Panc1 (cell line): ENCODE results near the gene NAV1. TPM values are rescaled to one million over a fixed set of nuclear protein-coding genes. Genes with fewer than 3 reads are reported as not detected.

Source experiments
- ATAC-seq: fragments of 200-7000 bp; cut with Tn5 transposase; 2 replicates; pipeline ENCODE4 v1.9.1; 2020; ENCODE audit warnings: mild to moderate bottlenecking, moderate library complexity
- BruUV-seq: library from RNA; stranded (reverse); fragments of 400-500 nt; replicated peaks from 2 replicates; lab custom pipeline; 2021; lab: Mats Ljungman, UMichigan
- CTCF ChIA-PET: fragments of 300-600 bp; sonication (Branson Sonifier 250); formaldehyde crosslinking; loops from one replicate; lab custom pipeline; 2022; ENCODE audit warnings: antibody characterized with exemption; lab: Charles Lee
- POLR2A ChIA-PET: fragments of 300-600 bp; sonication (Branson Sonifier 250); formaldehyde crosslinking; loops from one replicate; lab custom pipeline; 2022; ENCODE audit warnings: antibody characterized with exemption; lab: Charles Lee
- DNase-seq: peaks from one replicate; pipeline ENCODE4 v3.0.0-alpha.2; 2010; ENCODE audit warnings: low read depth, low spot score
- H3K27ac ChIP-seq: 2 replicates; pipeline ENCODE4 v1.5.1; 2011; ENCODE audit warnings: mild to moderate bottlenecking, low read length, inconsistent platforms
- H3K27me3 ChIP-seq: fragments of 200-500 bp; sonication (Bioruptor generic); 2 replicates; pipeline ENCODE4 v1.6.0; 2014; ENCODE audit warnings: low read length, inconsistent platforms; ENCODE audit not compliant: control insufficient read depth, insufficient read depth
- H3K36me3 ChIP-seq: fragments of 200-500 bp; sonication (Bioruptor generic); 2 replicates; pipeline ENCODE4 v1.5.1; 2014; ENCODE audit warnings: inconsistent platforms, mild to moderate bottlenecking, low read length, moderate library complexity; ENCODE audit not compliant: control insufficient read depth, insufficient read depth
- H3K4me1 ChIP-seq: 2 replicates; pipeline ENCODE4 v1.5.1; 2011; ENCODE audit warnings: inconsistent platforms, mild to moderate bottlenecking, low read length, moderate library complexity; ENCODE audit not compliant: control insufficient read depth, insufficient read depth
- H3K4me3 ChIP-seq, 2 experiments: 2 replicates each; pipeline ENCODE4 v1.5.1; 2011 to 2012; ENCODE audit warnings: low read depth in 2 of 2, low read length in 2 of 2, mild to moderate bottlenecking in 2 of 2, inconsistent platforms in 1 of 2, moderate library complexity in 1 of 2
- H3K9me3 ChIP-seq: fragments of 200-500 bp; sonication (Bioruptor generic); 2 replicates; pipeline ENCODE4 v1.5.1; 2014; ENCODE audit warnings: low read depth, mild to moderate bottlenecking, inconsistent platforms, low read length, moderate library complexity; ENCODE audit not compliant: control insufficient read depth, insufficient read depth
- CTCF ChIP-seq: fragments of 450-650 bp; IDR thresholded peaks from 2 replicates; pipeline ENCODE4 v1.5.1; 2017; ENCODE audit warnings: mild to moderate bottlenecking
- POLR2AphosphoS5 ChIP-seq: IDR thresholded peaks from 2 replicates; pipeline ENCODE4 v1.6.1; 2012; ENCODE audit warnings: mild to moderate bottlenecking, low read depth, low read length, moderate library complexity
- REST ChIP-seq, 2 experiments: IDR thresholded peaks; 2 replicates each; pipeline ENCODE4 v1.6.1; 2011 to 2012; ENCODE audit warnings: low read depth in 2 of 2, control low read depth in 1 of 2, low read length in 1 of 2, mild to moderate bottlenecking in 1 of 2, moderate library complexity in 1 of 2; ENCODE audit not compliant: insufficient read depth in 1 of 2
- SIN3A ChIP-seq: IDR thresholded peaks from 2 replicates; pipeline ENCODE4 v1.6.1; 2012; ENCODE audit warnings: low read depth, mild to moderate bottlenecking, low read length, moderate library complexity, borderline replicate concordance; ENCODE audit not compliant: insufficient read depth
- TCF7L2 ChIP-seq: IDR thresholded peaks from 2 replicates; pipeline ENCODE4 v1.6.1; 2011; ENCODE audit warnings: mild to moderate bottlenecking, low read depth, low read length, inconsistent platforms
- in situ Hi-C: cut with HindIII; loops from 2 replicates; pipeline ENCODE4 v1.10.0; 2016; ENCODE audit warnings: low sequenced_read_pairs, low pct_unique_long_range_greater_than_20kb
- intact Hi-C: fragments of 100-400 bp; cut with micrococcal nuclease; formaldehyde crosslinking; loops from one replicate; pipeline ENCODE4 v1.10.0; 2022; ENCODE audit not compliant: unreplicated experiment
- total RNA-seq: library from RNA; stranded (reverse); gene quantifications from one replicate; pipeline ENCODE4 v1.2.1, GENCODE V29; 2021; ENCODE audit not compliant: unreplicated experiment

The NAV1 gene
- total RNA-seq, 1 experiment from 2014 or later: 29.0 TPM

DNA sequence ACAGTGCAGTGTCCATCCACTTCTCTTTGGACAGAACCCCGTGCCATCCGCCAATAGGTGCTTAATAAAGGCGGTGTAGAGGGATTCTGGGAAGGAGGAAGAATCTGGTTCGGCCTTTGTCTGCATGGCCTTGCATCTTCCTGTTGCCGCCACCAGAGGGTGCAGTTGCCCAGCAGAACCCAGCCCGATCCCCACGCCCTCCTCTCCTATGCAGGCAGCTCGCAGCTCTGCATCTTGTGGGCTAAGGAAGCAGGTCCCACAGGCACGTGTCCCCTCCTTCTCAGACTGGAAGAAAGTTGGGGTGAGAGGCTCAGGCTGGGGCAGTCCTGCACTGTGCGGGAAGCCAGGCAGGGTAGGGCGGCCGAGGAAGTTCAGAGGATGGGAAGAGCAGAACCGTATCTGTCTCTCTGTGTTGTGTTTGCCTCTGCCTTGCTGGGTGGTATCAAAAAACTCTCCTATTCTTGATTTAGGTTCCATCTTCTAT, 20.8 kb downstream of the NAV1 start:
- TF ChIP-seq CTCF: peak; percentile 92
- TF ChIP-seq POLR2AphosphoS5: no peak
- peak in 1 of 2 experiments; percentile 66; a peak in 1 of 4 replicates for TF ChIP-seq REST (IDR thresholded peaks at IDR 0.05; ENCODE audit: insufficient read depth in 1 of 2, low read depth in 2 of 2, low read length in 1 of 2)
- TF ChIP-seq SIN3A: no peak
- peak; percentile 63 for DNase-seq
- H3K27ac ChIP-seq: no peak overlapping the region
- ATAC-seq: peak; percentile 98
- CTCF ChIA-PET: interaction anchor here (0.6 to 2.6 kb wide), 7 partner anchors 13 to 235 kb away, joined by 3 to 21 read pairs (median 4); no protein-coding TSS in a partner anchor
- in situ Hi-C loops (no loop called here), intact Hi-C loops (loop anchor here (1.0 kb wide), 2 partner anchors 145 to 234 kb away; no protein-coding TSS in a partner anchor)
- no peaks in the 10 kb centered on the region for H3K27me3 ChIP-seq
- POLR2A ChIA-PET: no interaction called here
- H3K4me1 ChIP-seq: no peaks in the 10 kb centered on the region
- no TSS peak for BruUV-seq
- H3K9me3 ChIP-seq: no peaks in the 10 kb centered on the region
- no peak overlapping the region for H3K4me3 ChIP-seq
- no peaks in the 10 kb centered on the region for H3K36me3 ChIP-seq

DNA sequence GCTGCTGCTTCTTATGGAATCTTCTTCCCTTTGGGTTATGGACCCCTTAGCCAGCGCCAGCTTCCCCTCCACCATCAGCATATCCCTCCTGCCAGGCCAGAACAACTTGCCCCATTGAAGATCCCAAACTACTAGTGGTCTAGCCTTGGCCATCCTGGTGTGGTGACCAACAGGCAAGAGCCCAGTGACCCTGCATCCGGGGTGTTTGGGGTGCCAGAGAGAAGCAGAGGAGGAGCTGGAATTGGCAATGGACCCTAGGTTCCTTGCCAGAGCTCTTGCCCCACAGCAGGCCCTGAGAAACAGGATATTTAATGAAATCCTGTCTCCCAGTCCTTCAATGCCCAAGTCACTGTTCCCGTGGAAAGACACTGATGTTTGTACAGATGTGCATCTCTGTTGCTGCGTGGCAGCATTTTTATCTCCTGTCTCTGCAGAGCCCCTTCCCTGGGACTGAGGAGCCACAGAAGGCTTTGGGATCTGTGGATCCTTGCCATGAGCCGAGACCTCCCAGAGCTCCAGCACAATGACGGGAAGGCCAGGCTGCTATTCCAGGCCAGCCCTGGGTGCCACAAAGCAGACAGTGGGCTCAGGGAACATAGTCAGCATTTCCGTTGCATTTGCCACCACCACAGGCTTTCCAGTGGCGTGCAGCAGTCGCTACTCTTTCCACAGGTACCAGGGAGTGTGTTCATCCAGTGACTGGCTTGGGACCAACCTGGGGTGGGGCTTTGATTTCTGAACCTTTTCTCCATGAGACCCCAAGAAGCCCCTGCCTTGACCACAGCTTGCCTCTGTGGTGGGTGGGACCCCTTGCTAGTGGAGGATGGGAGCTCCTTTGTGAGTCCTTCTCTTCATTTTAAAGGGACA, 21.6 kb downstream of the NAV1 start:
- Histone ChIP-seq H3K27me3 (no peaks in the 10 kb centered on the region), H3K4me1 (no peaks in the 10 kb centered on the region), H3K36me3 (no peaks in the 10 kb centered on the region), H3K27ac (no peak overlapping the region), H3K4me3 (no peak overlapping the region), H3K9me3 (no peaks in the 10 kb centered on the region)
- in situ Hi-C loops (no loop called here), intact Hi-C loops (no loop called here)
- TF ChIP-seq TCF7L2: no peak
- DNase-seq (no peak), ATAC-seq (no peak)
- no TSS peak for BruUV-seq
- CTCF ChIA-PET: interaction anchor here (0.6 to 2.6 kb wide), 4 partner anchors 31 to 234 kb away, joined by 3 to 21 read pairs (median 6); no protein-coding TSS in a partner anchor
- POLR2A ChIA-PET: no interaction called here

- H3K9me3 ChIP-seq: no peaks in the 10 kb centered on the region
- H3K4me3 ChIP-seq: no peak overlapping the region
- in situ Hi-C loops (no loop called here), intact Hi-C loops (no loop called here)
- no peak for TF ChIP-seq POLR2AphosphoS5
- TF ChIP-seq TCF7L2: no peak
- no peak for TF ChIP-seq REST (IDR thresholded peaks at IDR 0.05; ENCODE audit: insufficient read depth in 1 of 2, low read depth in 2 of 2, low read length in 1 of 2)
- no peak for TF ChIP-seq CTCF
- no peak for TF ChIP-seq SIN3A
- H3K4me1 ChIP-seq: no peaks in the 10 kb centered on the region
- BruUV-seq: no TSS peak
- H3K27me3 ChIP-seq: no peaks in the 10 kb centered on the region
- ATAC-seq (no peak), DNase-seq (no peak)
- ChIA-PET POLR2A (no interaction called here), CTCF (no interaction called here)
- no peaks in the 10 kb centered on the region for H3K36me3 ChIP-seq
- no peak overlapping the region for H3K27ac ChIP-seq
Measured at GRCh38 chr1:201561195-201561564, 22.3 kb downstream of the NAV1 start.
